Esophagus mucosa (tissue), 1 donor: ENCODE results near the gene CLCNKA. TPM values are rescaled to one million over a fixed set of nuclear protein-coding genes. Genes with fewer than 3 reads are reported as not detected.
"Not testable (repeated sequence)": the region's sequence is repeated elsewhere in the genome, so short reads cannot be mapped to it uniquely, and the experiment has no call there.

Source experiments
- ATAC-seq: fragments of 200-7000 bp; cut with Tn5 transposase; one replicate; pipeline ENCODE4 v1.9.1; 2020
- total RNA-seq: library from RNA; stranded (reverse); gene quantifications from one replicate; pipeline ENCODE4 v1.2.4, GENCODE V29; 2023
- donor health status: DM: yes; HTN: yes; CAD: no.

CLCNKA gene
- total RNA-seq, 1 donor from 2014 or later = 0.08 TPM

DNA sequence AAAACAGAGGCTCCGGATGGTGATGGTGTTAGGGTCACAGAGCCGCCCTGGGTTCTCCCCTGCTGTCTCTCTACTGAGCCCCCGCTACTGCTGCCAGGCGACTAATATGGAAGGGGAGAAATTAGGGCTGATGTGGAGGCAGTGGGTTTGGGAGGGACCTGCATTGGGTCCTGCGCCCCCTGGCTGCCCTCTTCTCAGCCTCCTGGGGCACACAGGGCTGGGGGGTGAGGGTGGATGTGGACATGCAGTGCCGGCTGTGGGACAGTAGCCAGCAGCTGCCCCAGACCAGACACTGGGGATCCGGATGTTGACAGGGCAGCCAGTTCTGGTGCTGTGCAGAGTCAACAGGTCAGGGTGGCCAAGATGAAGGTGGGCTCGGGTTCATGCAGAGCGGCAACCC, 20.3 kb downstream of the CLCNKA start:
- ATAC-seq = no peak

DNA sequence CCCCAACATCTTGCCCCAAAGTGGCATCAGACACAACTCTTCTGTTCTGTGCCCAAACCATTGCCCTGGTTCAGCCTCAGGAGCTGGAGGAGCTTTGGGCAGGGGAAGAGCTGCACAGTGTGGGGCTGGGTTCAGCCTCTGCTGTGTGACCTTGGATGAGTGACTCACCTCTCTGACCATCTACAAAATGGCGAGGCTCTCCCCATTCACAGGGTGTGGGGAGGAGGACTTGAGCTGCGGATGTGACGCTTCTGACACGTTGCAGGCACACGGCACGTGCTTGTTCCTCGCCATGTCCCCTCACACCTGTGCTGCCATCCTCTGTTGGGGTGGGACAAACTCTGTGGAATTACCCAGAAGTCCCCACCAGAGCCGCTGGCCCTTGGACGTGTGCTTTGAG, 20.8 kb downstream of the CLCNKA start:
- ATAC-seq = not testable (repeated sequence)

DNA sequence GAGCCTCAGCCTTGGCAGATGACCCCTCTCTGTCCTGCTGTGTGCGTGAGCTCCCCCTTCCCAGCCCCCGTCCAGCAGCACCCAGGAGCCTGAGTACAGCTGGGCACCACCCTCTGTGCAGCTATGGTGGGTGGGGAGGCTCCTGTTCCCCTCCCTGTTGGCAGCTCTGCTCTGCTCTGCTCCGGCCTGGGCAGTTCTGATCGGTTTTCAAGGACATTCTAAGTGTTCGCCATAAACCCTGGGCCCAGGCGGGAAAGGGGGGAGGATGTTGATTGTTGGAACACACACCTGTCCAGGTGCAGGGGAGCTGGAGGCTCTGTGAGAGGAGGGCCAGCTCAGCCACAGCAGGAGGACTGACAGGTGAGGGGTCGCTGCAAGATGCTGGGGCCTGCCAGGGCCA, 21.7 kb downstream of the CLCNKA start, which contains the start of gene CLCNKB:
Gene CLCNKB, plus strand, starts transcription at position 262 of the 400 bp plus-strand sequence. CDS start 711 bp downstream, outside the sequence.
- ATAC-seq = no peak

DNA sequence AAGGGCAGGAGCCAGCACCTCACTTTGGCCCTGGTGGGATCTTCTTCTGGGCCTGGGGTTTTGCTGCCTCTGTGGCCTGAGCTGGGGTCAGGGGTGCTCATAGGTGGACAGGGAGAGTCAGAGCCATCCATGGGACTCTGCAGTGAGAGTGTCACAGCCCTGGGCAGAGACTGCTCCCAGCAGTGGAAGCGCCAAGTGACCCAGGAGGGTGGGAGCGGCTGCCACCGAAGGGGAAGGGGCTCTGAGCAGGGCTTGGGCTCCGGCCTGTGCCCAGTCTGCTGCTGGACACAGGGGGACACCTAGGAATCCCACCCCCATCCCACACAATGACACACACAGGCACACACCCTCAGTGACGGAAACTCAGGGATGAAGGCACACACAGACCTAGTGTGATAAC, 22.1 kb downstream of the CLCNKA start:
- no peak for ATAC-seq

GRCh38 chr1:16046842-16047241, 25.0 kb downstream of the CLCNKA start:
- no peak for ATAC-seq

DNA sequence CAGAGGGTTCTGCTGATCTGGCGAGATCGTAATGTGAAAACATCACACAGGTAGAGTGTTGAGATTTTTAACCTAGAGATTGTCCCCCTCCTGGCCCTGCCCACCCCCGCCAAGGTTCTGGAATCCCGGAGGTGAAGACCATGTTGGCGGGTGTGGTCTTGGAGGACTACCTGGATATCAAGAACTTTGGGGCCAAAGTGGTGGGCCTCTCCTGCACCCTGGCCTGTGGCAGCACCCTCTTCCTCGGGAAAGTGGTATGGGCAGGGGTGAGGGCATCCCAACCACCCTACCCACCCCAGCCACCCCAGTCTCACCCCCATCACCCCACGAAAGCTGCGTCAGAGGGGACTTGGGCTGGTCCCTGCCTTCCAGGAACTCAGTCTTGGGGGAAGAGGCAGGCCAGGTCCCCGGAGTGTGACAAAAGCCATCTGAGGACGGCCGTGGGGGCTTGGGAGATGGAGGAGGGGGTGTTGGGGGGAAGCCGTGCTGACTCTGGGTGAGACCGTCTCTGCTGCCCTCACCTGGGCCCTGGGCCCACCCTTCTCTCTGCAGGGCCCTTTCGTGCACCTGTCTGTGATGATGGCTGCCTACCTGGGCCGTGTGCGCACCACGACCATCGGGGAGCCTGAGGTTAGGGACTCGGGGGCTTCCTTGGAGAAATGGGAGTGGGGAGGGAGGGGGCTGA, 26.1 kb downstream of the CLCNKA start:
- no peak for ATAC-seq

DNA sequence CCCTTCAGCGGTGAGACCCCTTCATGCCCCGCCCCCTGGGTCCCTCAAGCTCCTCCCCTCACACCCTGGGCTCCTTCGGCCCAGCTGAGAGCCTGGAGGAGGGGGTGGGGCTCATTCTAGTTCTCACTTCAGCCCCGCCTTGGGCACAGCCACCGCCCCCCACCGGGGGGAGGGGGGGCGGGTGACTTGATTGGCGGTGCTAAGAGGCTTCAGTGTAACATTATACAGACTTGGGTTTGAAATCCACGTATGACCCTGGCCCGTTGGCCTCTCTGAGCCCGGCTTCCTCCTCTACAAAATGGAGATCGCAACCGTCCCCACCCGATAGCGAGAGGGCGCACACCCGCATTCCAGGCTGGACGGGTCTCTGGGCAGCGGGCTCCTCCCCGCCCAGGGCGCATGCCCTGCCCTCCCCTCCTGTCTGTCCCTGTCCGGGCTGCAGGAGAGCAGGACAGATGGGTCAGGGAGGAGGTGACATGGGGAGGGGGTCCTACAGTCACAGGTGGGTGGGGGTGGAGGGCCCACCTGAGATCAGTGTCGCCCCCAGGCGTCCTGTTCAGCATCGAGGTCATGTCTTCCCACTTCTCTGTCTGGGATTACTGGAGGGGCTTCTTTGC, 26.8 kb downstream of the CLCNKA start:
- peak; percentile 8 for ATAC-seq

DNA sequence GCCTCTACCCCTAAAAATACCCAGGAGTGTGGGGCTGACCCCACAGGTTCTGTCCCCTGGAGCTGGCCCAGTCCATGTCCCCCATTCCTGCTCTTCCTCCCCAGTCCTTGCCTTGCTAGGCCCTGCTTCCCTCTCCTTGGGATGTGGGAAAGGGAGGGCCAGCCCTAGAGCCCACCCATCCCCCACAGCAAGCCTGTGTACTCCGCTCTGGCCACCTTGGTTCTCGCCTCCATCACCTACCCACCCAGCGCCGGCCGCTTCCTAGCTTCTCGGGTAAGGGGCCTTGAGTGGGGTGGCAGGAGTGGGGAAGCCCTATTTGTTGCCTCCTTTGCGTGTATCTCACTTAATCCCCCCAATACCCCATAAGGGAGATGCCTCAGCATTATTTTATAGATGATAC, 28.5 kb downstream of the CLCNKA start:
- ATAC-seq = no peak

- ATAC-seq = no peak
These were observed 29.2 kb downstream of the CLCNKA start for GRCh38 chr1:16051039-16051438.

DNA sequence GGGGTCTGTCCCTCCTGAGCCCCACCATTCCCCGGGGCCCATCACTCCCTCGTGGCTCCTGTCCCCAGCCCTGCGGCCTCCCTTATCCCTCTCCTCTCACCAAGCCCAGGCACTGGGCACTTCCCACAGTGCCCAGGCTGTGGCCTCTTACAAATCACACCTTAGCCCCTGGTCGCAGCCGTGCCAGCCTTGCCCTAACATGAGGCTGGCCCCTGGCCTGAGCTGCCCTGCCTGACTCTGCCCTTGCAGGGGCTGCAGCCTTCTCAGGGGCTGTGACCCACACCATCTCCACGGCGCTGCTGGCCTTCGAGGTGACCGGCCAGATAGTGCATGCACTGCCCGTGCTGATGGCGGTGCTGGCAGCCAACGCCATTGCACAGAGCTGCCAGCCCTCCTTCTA, 30.1 kb downstream of the CLCNKA start:
- ATAC-seq = not testable (repeated sequence)

DNA sequence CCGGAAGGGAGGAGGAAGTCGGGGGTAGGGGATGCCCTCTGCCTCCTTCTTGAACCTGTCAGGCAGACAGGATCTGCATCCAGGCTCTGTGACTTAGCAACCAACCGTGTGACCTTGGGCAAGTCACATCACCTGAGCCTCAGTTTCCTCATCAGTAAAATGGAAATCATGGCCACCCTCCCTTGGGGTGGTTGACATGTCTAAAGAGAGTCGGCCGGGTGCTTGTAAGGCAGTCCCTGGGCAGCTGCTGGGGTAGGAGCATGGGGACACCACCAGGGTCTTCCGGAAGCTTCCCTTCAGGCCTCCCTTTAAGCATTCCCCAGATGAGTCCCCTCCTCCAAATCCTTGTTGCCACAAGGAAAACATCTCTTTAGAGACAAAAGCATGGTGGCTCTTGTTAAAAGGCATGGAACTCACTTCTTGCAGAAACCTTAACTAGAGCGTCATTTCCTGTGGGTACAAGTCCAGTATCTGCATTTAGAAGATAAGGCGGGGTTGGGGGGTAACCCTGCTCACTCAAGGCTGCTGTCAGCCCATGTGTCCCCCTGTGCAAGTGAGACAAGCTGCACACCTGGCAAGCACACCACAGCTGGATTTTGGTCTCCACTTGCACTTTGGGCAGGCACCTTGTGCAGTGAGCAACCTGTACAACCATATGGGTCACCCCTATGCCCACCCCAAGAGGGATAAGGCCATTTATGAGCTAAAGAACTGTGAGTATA, 32.1 kb downstream of the CLCNKA start:
- ATAC-seq = no peak

- ATAC-seq = no peak
These were observed 33.0 kb downstream of the CLCNKA start for GRCh38 chr1:16054598-16055540.

GRCh38 chr1:16055613-16056520, 34.0 kb downstream of the CLCNKA start:
- ATAC-seq = peak; percentile 87

- ATAC-seq = not testable (repeated sequence)
These were observed 34.7 kb downstream of the CLCNKA start for GRCh38 chr1:16056521-16056912.

DNA sequence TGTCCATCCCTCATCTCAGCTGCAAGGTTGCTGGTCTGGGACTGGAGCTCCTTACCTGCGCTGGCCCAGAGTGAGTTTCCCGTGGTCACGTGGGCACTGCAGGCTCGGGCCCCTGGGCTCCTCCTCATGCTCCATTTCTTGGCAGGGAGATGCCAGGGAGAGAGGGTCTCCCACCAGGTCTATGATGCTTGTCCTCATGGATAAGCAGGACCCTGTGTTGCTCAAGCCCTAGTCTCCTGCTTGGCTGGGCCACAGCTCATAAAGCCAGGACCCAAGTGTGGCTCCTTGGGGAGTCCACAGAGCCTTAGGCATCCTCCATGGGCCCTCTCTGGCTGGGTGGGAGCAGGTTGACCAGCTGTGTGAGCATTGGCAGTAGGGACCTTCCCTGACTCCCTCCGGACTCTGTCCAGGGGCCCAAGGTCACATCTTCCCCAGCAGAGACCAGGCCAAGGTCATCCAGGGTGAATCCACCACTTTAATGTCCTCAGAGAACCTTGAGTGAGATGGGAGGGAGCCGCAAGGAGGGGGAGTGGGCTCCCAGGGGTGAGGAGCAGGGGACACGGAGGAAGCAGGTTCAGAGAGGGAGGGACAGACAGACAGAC, 35.6 kb downstream of the CLCNKA start:
- not testable (repeated sequence) for ATAC-seq

- not testable (repeated sequence) for ATAC-seq
These were observed 36.7 kb downstream of the CLCNKA start for GRCh38 chr1:16058394-16059120.

GRCh38 chr1:16061266-16061665, 39.4 kb downstream of the CLCNKA start:
- ATAC-seq = peak; percentile 38

DNA sequence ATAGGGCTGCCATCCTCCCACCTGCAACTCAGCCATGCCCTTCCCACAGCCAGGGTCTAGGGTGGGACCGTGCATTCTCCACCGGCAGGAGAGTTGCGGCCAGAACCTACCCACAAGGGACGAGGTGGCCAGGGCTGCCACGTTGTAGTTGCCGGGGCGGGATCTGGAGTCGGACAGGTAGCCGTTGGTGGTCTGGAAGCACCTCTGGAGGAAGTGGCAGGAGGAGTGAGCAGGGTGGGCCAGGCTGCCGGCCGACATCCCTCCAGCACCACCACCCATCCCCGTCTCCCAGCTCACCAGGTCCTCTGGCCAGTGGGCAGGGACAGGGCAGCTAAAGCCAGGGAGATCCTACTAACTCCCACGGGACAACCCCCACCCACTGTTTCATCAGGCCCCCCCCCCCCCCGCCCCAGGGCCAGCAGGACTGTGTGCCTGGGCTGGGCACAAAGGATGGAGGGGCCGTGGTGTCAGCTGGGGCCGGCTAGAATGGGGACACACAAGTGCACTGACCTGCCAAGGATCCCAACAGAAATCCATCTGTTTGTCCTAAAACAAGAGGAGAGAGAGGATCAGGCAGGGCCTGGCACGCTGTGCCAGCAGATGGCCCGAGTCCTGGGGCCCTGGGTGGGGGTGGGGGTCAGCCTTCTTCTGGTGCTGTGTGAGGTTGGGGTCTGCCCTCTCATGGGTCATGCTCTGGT, 40.3 kb downstream of the CLCNKA start:
- ATAC-seq = not testable (repeated sequence)

DNA sequence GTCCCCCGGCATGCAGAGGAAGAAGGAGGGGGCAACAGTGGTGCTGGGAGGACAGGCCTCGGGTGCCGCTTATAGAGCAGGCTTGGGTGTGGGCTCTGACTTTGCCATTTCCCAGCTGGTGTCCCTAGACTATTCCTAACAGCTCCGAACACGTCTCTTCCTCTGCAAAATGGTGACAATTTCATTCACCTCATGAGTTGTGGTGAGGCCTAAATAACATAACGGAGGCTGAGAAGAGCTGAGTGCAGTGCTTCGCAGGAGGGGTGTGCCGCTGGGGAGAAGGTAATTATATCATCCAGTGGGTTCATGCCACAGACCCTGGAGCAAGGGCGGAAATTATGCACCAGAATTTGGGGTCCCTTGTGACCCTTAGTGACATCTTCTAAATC, 40.8 kb downstream of the CLCNKA start:
- ATAC-seq = not testable (repeated sequence)
